SK-N-SH treated with all-trans-retinoic acid at 6 μM for 48 hours (cell line): Measurements from ENCODE around the gene HSPA13.

Source experiments
- ATAC-seq: fragments of 200-7000 bp; cut with Tn5 transposase; 3 replicates; pipeline ENCODE4 v1.9.1; 2020; ENCODE audit warnings: mild to moderate bottlenecking, moderate library complexity
- BACH2 ChIP-seq: fragments of 250-450 bp; sonication (Bioruptor Pico); IDR thresholded peaks from 2 replicates; pipeline ENCODE4 v1.9.0; 2021; ENCODE audit warnings: mild to moderate bottlenecking, borderline replicate concordance
- CREB5 ChIP-seq: fragments of 250-450 bp; sonication (Bioruptor Pico); IDR thresholded peaks from 2 replicates; pipeline ENCODE4 v1.5.1; 2020; ENCODE audit warnings: low read depth, mild to moderate bottlenecking, moderate library complexity
- CSDC2 ChIP-seq: fragments of 250-450 bp; sonication (Bioruptor Pico); IDR thresholded peaks from 2 replicates; pipeline ENCODE4 v1.5.0; 2020; ENCODE audit warnings: mild to moderate bottlenecking, moderate library complexity
- ESRRG ChIP-seq: fragments of 250-450 bp; sonication (Bioruptor Pico); IDR thresholded peaks from 2 replicates; pipeline ENCODE4 v1.6.1; 2021; ENCODE audit warnings: mild to moderate bottlenecking
- GLIS3 ChIP-seq: fragments of 250-450 bp; sonication (Bioruptor Pico); IDR thresholded peaks from 2 replicates; pipeline ENCODE4 v1.5.0; 2020; ENCODE audit warnings: mild to moderate bottlenecking, moderate library complexity
- ISL1 ChIP-seq: fragments of 250-450 bp; sonication (Bioruptor Pico); IDR thresholded peaks from 2 replicates; pipeline ENCODE4 v2.1.2; 2022; ENCODE audit warnings: mild to moderate bottlenecking, moderate library complexity
- OSR1 ChIP-seq: fragments of 250-450 bp; sonication (Bioruptor Pico); IDR thresholded peaks from 2 replicates; pipeline ENCODE4 v1.8.0; 2022; ENCODE audit warnings: moderate library complexity, mild to moderate bottlenecking, inconsistent platforms
- POU6F1 ChIP-seq: fragments of 250-450 bp; sonication (Bioruptor Pico); IDR thresholded peaks from 2 replicates; pipeline ENCODE4 v1.8.0; 2021; ENCODE audit warnings: low read depth, mild to moderate bottlenecking, moderate library complexity, borderline replicate concordance
- PPARA ChIP-seq: fragments of 250-450 bp; sonication (Bioruptor Pico); IDR thresholded peaks from 2 replicates; pipeline ENCODE4 v1.5.0; 2020; ENCODE audit warnings: mild to moderate bottlenecking, borderline replicate concordance
- RARB ChIP-seq: fragments of 250-450 bp; sonication (Bioruptor Pico); IDR thresholded peaks from 2 replicates; pipeline ENCODE4 v1.8.0; 2021; ENCODE audit warnings: mild to moderate bottlenecking, moderate library complexity
- SNAI2 ChIP-seq: fragments of 250-450 bp; sonication (Bioruptor Pico); IDR thresholded peaks from 2 replicates; pipeline ENCODE4 v1.5.0; 2020; ENCODE audit warnings: mild to moderate bottlenecking, moderate library complexity
- TCF4 ChIP-seq: fragments of 250-450 bp; sonication (Bioruptor Pico); IDR thresholded peaks from 2 replicates; pipeline ENCODE4 v1.8.0; 2021; ENCODE audit warnings: mild to moderate bottlenecking, moderate library complexity, borderline replicate concordance
- TOX ChIP-seq: fragments of 250-450 bp; sonication (Bioruptor Pico); IDR thresholded peaks from 2 replicates; pipeline ENCODE4 v1.8.0; 2021; ENCODE audit warnings: mild to moderate bottlenecking, moderate library complexity, borderline replicate concordance
- TSHZ2 ChIP-seq: fragments of 250-450 bp; sonication (Bioruptor Pico); IDR thresholded peaks from 2 replicates; pipeline ENCODE4 v1.5.0; 2020; ENCODE audit warnings: mild to moderate bottlenecking, moderate library complexity
- ZC3H10 ChIP-seq: fragments of 250-450 bp; sonication (Bioruptor Pico); IDR thresholded peaks from 2 replicates; pipeline ENCODE4 v1.5.1; 2021; ENCODE audit warnings: mild to moderate bottlenecking, moderate library complexity
- ZFP3 ChIP-seq: fragments of 250-450 bp; sonication (Bioruptor Pico); IDR thresholded peaks from 2 replicates; pipeline ENCODE4 v1.5.0; 2020; ENCODE audit warnings: mild to moderate bottlenecking, moderate library complexity
- ZFP30 ChIP-seq: fragments of 450-650 bp; formaldehyde crosslinking; IDR thresholded peaks from 2 replicates; pipeline ENCODE4 v1.5.0; 2022; ENCODE audit warnings: mild to moderate bottlenecking, moderate library complexity
- ZNF565 ChIP-seq: fragments of 450-650 bp; formaldehyde crosslinking; conservative IDR thresholded peaks from 2 replicates; pipeline ENCODE4 v1.5.0; 2020; ENCODE audit warnings: low read depth, mild to moderate bottlenecking, moderate library complexity
- TF ChIP-seq, protein P1 (sequence below): fragments of 250-450 bp; sonication (Bioruptor Pico); IDR thresholded peaks from 2 replicates; pipeline ENCODE4 v1.8.0; 2020; ENCODE audit warnings: mild to moderate bottlenecking, moderate library complexity, borderline replicate concordance
- TF ChIP-seq, protein P2 (sequence below): fragments of 250-450 bp; sonication (Bioruptor Pico); IDR thresholded peaks from 2 replicates; pipeline ENCODE4 v1.5.1; 2021; ENCODE audit warnings: mild to moderate bottlenecking, moderate library complexity

HSPA13 gene

GRCh38 chr21:14361958-14362357, 21.0 kb downstream of the HSPA13 start (continued):
- TF ChIP-seq CREB5 (CRISPR knock-in tag) (no peak), ZNF565 (CRISPR knock-in tag) (no peak), SNAI2 (no peak), PPARA (CRISPR knock-in tag) (no peak)

GRCh38 chr21:14358775-14359174, 24.2 kb downstream of the HSPA13 start:
- TF ChIP-seq TOX (CRISPR knock-in tag) = no peak
- no peak for ATAC-seq

DNA sequence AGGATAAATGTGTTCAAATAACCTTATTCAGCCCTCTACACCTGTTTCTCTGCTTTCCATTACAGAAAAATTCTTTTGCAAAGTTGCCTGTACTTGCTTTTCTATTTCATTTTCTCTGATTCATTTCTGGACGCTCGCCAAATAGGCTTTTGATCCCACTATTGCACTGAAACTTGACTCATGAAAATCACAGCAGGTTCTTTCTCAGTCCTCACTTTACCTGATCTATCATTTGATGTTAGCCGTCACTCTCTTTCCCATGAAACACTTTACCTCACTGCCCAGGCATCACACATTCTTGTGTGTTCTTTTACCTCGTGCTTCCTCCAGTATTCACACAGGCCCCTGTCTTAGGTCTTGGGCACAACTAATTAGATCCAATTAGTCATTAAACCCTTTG, 26.2 kb downstream of the HSPA13 start:
- ATAC-seq = no peak
- TF ChIP-seq PPARA (CRISPR knock-in tag) (no peak), TSHZ2 (no peak), RARB (CRISPR knock-in tag) (no peak), ESRRG (CRISPR knock-in tag) (no peak), TOX (CRISPR knock-in tag) (no peak), ZFP3 (no peak), SNAI2 (no peak), GLIS3 (no peak), CSDC2 (CRISPR knock-in tag) (no peak), TCF4 (CRISPR knock-in tag) (no peak), ZC3H10 (CRISPR knock-in tag) (no peak), OSR1 (no peak), ZFP30 (CRISPR knock-in tag) (no peak), CREB5 (CRISPR knock-in tag) (no peak), ZNF565 (CRISPR knock-in tag) (no peak), ISL1 (CRISPR knock-in tag) (no peak), BACH2 (CRISPR knock-in tag) (no peak), POU6F1 (CRISPR knock-in tag) (no peak)
- TF ChIP-seq, protein P1, sequence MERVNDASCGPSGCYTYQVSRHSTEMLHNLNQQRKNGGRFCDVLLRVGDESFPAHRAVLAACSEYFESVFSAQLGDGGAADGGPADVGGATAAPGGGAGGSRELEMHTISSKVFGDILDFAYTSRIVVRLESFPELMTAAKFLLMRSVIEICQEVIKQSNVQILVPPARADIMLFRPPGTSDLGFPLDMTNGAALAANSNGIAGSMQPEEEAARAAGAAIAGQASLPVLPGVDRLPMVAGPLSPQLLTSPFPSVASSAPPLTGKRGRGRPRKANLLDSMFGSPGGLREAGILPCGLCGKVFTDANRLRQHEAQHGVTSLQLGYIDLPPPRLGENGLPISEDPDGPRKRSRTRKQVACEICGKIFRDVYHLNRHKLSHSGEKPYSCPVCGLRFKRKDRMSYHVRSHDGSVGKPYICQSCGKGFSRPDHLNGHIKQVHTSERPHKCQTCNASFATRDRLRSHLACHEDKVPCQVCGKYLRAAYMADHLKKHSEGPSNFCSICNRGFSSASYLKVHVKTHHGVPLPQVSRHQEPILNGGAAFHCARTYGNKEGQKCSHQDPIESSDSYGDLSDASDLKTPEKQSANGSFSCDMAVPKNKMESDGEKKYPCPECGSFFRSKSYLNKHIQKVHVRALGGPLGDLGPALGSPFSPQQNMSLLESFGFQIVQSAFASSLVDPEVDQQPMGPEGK (CRISPR knock-in tag) = no peak
- TF ChIP-seq, protein P2, sequence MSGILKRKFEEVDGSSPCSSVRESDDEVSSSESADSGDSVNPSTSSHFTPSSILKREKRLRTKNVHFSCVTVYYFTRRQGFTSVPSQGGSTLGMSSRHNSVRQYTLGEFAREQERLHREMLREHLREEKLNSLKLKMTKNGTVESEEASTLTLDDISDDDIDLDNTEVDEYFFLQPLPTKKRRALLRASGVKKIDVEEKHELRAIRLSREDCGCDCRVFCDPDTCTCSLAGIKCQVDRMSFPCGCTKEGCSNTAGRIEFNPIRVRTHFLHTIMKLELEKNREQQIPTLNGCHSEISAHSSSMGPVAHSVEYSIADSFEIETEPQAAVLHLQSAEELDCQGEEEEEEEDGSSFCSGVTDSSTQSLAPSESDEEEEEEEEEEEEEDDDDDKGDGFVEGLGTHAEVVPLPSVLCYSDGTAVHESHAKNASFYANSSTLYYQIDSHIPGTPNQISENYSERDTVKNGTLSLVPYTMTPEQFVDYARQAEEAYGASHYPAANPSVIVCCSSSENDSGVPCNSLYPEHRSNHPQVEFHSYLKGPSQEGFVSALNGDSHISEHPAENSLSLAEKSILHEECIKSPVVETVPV (CRISPR knock-in tag) = no peak
- TF ChIP-seq, all 23 proteins: peak for 0
